ENCODE measurements around the gene IQGAP2.

- TF ChIP-seq, protein P1, sequence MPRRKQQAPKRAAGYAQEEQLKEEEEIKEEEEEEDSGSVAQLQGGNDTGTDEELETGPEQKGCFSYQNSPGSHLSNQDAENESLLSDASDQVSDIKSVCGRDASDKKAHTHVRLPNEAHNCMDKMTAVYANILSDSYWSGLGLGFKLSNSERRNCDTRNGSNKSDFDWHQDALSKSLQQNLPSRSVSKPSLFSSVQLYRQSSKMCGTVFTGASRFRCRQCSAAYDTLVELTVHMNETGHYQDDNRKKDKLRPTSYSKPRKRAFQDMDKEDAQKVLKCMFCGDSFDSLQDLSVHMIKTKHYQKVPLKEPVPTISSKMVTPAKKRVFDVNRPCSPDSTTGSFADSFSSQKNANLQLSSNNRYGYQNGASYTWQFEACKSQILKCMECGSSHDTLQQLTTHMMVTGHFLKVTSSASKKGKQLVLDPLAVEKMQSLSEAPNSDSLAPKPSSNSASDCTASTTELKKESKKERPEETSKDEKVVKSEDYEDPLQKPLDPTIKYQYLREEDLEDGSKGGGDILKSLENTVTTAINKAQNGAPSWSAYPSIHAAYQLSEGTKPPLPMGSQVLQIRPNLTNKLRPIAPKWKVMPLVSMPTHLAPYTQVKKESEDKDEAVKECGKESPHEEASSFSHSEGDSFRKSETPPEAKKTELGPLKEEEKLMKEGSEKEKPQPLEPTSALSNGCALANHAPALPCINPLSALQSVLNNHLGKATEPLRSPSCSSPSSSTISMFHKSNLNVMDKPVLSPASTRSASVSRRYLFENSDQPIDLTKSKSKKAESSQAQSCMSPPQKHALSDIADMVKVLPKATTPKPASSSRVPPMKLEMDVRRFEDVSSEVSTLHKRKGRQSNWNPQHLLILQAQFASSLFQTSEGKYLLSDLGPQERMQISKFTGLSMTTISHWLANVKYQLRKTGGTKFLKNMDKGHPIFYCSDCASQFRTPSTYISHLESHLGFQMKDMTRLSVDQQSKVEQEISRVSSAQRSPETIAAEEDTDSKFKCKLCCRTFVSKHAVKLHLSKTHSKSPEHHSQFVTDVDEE (CRISPR knock-in tag; IDR thresholded peaks at IDR 0.05) = no peak
- TF ChIP-seq PATZ1 (CRISPR knock-in tag; IDR thresholded peaks at IDR 0.05; ENCODE audit: borderline replicate concordance) (no peak), CREB5 (CRISPR knock-in tag; IDR thresholded peaks at IDR 0.05; ENCODE audit: low read depth) (no peak), PPARA (CRISPR knock-in tag; IDR thresholded peaks at IDR 0.05; ENCODE audit: borderline replicate concordance) (no peak), BACH2 (CRISPR knock-in tag; IDR thresholded peaks at IDR 0.05; ENCODE audit: borderline replicate concordance) (no peak), ZNF70 (CRISPR knock-in tag; IDR thresholded peaks at IDR 0.05) (no peak), CSRNP3 (CRISPR knock-in tag; IDR thresholded peaks at IDR 0.05) (no peak)
Measured at GRCh38 chr5:76626738-76627137, 223.7 kb downstream of the IQGAP2 start.

Measured in SK-N-SH treated with all-trans-retinoic acid at 6 μM for 48 hours (cell line).